WTC11 (cell line): ENCODE measurements around the gene PBX4.

Source experiments
- CBFB ChIP-seq: sonication (generic); formaldehyde crosslinking; IDR thresholded peaks from 2 replicates; pipeline ENCODE4 v1.8.1; 2022; ENCODE audit warnings: mild to moderate bottlenecking, low read depth, missing genetic modification reagents
- CTCF ChIP-seq: fragments of 200-600 bp; IDR thresholded peaks from 2 replicates; pipeline ENCODE4 v1.8.0; 2022; ENCODE audit warnings: antibody characterized with exemption
- MAX ChIP-seq: sonication (generic); formaldehyde crosslinking; IDR thresholded peaks from 2 replicates; pipeline ENCODE4 v1.8.0; 2022; ENCODE audit warnings: mild to moderate bottlenecking, missing genetic modification reagents
- MLX ChIP-seq: sonication (generic); formaldehyde crosslinking; IDR thresholded peaks from 2 replicates; pipeline ENCODE4 v1.8.1; 2023; ENCODE audit warnings: mild to moderate bottlenecking, missing genetic modification reagents, moderate library complexity
- NR3C1 ChIP-seq: sonication (generic); formaldehyde crosslinking; conservative IDR thresholded peaks from 2 replicates; pipeline ENCODE4 v1.8.1; 2023; ENCODE audit warnings: low read depth, mild to moderate bottlenecking, missing genetic modification reagents

- TF ChIP-seq CTCF (no peak), CBFB (CRISPR knock-in tag) (no peak), NR3C1 (CRISPR knock-in tag) (no peak), MAX (CRISPR knock-in tag) (no peak), MLX (CRISPR knock-in tag) (no peak)
Measured at GRCh38 chr19:19610376-19611202, 7.9 kb downstream of the PBX4 start.
